Activated CD4-positive, alpha-beta T cell treated with anti-CD3 and anti-CD28 coated beads, Interleukin-2, amount 50 U/mL, for 4 hours (primary cell): ENCODE measurements around the gene TYRP1.

Experiments used
- DNase-seq, 2 experiments: peaks; one replicate each; pipeline ENCODE4 v3.0.0-alpha.2; 2020

The TYRP1 gene

DNA sequence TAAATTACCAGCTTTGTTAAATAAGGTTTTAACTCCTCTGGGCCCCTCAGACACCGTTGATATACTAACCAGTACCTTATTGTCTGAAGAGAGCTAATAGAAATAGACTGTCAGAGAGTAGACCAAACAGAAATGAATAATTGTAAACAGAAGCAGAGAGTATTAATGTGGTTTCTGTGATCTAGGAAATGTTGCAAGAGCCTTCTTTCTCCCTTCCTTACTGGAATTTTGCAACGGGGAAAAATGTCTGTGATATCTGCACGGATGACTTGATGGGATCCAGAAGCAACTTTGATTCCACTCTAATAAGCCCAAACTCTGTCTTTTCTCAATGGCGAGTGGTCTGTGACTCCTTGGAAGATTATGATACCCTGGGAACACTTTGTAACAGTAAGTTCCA, 5.1 kb downstream of the TYRP1 start:
- DNase-seq = no peak

GRCh38 chr9:12698986-12699385, 5.8 kb downstream of the TYRP1 start:
- DNase-seq = no peak

- DNase-seq = no peak
Observed at GRCh38 chr9:12699529-12699928, 6.3 kb downstream of the TYRP1 start.

DNA sequence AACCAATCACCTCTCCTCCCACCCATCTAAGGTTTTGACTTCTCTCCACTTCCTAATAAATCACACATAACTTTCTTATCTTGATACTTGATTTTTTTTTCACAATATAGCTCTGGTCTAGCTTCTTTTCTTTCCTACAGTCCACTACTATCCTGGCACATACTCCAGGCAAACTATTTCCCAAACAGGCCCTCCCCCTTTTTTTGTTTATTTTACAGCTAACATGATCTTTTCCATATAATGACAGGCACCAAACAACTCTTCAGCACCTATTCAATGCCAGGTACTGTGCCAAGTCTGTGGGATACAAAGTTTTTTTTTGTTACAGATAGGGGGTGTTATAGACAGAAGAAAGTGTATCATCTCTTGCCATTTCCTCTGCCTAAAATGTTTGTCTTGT, 7.9 kb downstream of the TYRP1 start:
- no peak for DNase-seq

DNA sequence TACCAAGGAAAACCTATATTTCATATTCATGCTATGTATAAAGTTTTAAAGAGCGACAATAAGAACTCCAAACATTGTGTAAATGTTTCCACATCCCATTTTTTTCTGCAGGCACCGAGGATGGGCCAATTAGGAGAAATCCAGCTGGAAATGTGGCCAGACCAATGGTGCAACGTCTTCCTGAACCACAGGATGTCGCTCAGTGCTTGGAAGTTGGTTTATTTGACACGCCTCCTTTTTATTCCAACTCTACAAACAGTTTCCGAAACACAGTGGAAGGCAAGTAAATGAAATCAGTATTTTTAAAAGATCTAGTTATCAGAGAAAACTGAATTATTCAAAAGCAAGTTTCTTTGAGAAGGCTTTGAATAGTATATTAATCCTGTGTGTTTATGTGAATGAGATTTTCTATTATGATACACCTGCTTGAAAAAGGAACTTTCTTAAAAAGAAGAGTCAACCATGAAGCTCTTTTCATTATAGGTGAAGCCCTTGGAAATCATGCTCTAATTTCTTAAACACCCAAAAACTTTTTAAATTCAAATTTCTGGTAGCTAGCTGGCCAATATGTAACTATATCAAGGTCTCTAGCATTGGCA, 9.1 kb downstream of the TYRP1 start:
- DNase-seq = no peak

- no peak for DNase-seq
Observed at GRCh38 chr9:12703996-12704395, 10.8 kb downstream of the TYRP1 start.

- DNase-seq = no peak
Observed at GRCh38 chr9:12705738-12706391, 12.7 kb downstream of the TYRP1 start.

GRCh38 chr9:12708562-12709298, 15.5 kb downstream of the TYRP1 start:
- no peak for DNase-seq

- DNase-seq = no peak
Observed at GRCh38 chr9:12712532-12712931, 19.3 kb downstream of the TYRP1 start.

DNA sequence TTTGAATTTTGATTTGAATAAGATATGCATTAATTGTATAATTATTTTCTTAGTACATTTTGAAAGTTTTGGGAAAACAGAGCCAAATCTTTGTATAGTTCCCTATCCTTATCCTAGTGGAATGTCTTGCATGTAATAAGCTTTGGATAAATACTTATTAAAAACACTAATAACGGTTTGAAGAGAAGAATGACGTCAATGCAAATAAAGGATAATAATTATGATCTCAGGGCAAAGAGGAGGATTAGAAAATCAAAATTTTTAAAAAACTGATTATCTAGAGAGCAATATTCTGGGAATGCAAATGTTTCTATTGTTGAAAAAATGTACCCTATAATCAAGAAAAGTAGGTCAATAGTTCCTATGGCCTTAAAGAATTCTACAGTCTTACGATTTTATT, 22.1 kb downstream of the TYRP1 start:
- no peak for DNase-seq

- no peak for DNase-seq
Observed at GRCh38 chr9:12716823-12717600, 23.8 kb downstream of the TYRP1 start.

GRCh38 chr9:12717907-12718306, 24.7 kb downstream of the TYRP1 start:
- no peak for DNase-seq

DNA sequence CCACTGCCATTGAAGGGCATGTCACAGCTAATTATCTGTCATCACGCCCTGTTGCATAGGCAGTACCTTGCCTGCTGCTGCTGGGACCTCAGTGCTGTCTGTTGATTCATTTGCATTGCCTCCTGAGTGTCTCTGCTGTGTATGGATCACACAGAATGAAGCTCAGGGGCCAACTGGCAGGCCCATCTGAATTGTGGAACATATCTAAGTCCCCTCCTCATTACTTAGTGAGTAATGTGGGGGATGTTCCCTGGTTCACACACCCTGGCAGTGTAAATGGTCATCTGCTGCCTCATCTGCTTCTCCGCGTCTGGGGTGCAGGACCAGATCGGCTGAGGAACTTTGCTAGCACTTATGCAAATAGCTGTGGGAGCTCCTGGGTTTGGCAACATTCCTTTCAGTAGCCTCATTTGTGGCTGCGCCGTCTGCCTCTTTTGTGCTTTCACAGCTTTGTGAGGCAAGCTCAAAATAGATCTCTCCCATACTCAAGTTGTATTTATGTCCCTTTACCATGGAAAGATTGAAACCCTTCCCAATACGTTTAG, 25.4 kb downstream of the TYRP1 start:
- no peak for DNase-seq

DNA sequence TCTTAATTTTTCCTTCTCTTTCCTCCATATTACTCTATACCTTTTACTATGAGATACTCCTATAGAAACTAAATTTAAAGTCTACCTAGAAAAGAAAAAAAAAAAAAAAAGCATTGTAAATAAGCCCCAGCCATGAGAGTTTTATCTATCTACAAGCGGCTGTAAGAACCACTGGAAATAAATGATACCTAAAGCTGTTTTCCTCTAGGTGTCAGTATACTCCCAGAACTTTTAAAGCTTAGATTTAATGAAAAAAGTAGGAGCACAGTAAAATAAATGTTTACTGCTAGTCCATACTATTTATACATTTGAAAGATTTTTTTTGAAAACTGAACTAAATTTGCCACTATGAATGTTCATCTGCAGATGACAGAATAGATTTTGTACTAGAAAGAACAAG, 26.2 kb downstream of the TYRP1 start:
- no peak for DNase-seq

DNA sequence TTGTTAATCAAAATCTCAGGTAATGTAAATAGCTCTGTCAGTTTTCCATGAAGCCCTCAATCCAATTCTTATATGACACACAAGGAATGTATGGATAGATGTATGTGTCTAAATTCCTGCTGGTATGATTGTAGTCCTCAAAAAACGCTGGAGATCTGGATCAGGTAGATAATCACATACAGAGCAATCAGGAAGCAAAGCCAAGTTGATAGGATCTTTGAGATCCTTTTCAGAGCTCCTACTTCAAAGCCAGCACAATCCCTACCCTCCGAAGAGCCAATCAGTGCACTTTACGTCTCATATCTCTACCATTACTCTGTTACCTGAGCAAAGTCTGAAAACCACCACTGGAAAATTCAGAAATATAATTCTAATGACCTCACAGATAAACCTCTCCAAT, 27.4 kb downstream of the TYRP1 start:
- no peak for DNase-seq

DNA sequence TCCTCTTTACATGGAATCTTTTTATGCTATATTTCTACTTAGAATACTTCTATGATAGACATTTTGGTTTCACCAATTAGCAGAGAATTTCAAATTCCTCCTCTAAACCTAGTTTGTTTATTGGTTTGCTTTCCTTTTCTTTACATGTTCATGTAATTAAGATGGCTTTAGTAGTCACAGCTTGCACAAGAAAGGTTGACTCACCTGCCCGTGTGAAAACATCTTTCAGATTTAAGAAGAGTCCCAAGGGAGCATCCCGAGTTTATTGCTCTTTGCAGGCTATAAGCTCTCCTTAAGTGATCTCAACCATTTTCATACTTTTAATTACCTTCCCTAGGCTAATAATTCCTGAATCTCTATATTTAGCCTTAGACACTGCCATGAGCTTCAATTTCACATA, 28.9 kb downstream of the TYRP1 start:
- DNase-seq = no peak

DNA sequence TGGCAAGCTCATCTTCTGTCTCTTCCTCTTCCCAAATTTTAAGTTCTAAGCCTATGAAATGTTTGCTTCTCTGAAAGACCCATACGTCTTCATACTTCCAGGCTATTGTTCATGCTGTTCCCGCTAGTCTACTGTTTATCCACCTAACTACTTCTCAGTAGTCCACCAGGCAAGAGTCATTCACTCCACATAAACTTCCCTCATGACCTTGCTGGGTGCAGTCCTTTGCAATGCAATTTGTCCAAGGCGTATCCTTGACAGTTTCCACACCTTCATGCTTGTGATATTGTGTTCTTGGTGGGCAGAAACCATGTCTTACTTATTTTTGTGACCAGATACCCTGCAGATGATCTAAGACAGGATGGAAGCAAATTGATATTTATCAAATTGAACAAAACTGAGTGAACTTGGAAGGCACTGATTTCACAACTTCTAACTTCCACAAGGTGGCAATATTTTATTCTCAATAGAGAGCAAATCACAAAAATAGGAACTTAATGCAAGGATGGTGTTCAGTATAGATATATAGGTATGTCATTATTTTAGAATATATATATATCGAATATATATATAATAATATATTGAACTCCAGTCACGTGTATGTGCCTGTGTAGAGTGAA, 30.3 kb downstream of the TYRP1 start:
- DNase-seq = no peak

GRCh38 chr9:12726795-12727194, 33.6 kb downstream of the TYRP1 start:
- no peak for DNase-seq

DNA sequence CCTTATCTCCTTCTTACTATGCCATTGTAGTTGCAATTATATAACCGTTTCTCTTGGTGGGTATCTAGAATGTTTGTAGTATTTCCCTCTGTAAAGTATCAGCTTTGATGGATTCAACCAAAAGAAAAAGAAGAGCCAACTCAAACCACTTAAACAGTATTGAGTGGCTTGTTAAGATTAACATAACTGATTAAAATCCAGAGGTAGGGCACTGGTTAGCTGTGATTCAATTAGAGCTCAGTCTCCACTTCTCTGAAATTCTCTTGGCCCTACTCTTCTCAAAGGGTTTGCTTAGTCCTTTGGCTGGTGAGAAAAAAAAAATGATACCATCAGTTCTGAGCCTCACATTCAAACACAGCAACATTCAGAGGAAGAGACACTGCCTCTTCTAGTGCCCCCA, 37.0 kb downstream of the TYRP1 start:
- DNase-seq = no peak

GRCh38 chr9:12730927-12731326, 37.7 kb downstream of the TYRP1 start:
- no peak for DNase-seq

DNA sequence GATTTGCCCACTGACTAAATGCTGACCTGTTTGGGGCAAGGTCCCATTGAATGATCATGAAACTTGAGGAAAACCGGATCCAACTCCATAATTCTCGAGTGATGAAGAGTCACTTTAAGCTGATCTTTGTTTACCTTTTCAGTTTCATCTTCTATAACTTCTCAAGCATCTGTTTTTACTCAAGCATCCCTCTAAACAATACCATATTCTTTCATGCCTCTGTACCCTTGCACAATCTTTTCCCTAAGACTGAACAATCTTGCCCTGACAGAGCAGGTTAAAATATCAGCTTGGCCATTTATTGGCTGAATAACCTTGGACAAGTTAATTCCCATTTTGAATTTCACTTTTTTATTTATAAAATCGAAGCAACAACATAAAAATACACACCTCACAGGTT, 39.8 kb downstream of the TYRP1 start:
- DNase-seq = no peak

DNA sequence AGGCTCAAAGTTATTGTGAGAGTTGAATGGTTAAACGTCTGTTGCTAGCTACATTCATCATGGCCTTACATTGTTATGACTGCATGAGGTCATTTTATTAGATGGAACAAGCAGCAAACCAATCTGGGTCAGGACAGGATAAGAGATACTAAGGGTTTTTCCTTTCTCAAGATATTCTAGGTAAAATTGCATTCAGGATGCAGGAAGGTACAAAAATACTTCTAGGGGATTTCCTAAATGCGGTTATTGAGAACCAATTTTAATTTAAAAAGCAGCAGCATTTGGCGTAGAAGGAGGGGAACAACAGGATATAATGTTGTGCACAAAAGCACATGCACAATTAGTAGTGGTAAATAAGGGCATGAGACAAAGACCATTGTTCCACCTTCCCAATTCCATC, 42.5 kb downstream of the TYRP1 start:
- no peak for DNase-seq

GRCh38 chr9:12737871-12738270, 44.7 kb downstream of the TYRP1 start:
- DNase-seq = no peak
